ENCODE data around the gene A4GALT. TPM values are rescaled to one million over a fixed set of nuclear protein-coding genes. Genes with fewer than 3 reads are reported as not detected.

The A4GALT gene
- total and polyA plus RNA-seq, 2 donors (not counting 3 experiments of a cell fraction or from before 2014, with no cell fraction given), result 5.4 to 20.7 TPM

DNA sequence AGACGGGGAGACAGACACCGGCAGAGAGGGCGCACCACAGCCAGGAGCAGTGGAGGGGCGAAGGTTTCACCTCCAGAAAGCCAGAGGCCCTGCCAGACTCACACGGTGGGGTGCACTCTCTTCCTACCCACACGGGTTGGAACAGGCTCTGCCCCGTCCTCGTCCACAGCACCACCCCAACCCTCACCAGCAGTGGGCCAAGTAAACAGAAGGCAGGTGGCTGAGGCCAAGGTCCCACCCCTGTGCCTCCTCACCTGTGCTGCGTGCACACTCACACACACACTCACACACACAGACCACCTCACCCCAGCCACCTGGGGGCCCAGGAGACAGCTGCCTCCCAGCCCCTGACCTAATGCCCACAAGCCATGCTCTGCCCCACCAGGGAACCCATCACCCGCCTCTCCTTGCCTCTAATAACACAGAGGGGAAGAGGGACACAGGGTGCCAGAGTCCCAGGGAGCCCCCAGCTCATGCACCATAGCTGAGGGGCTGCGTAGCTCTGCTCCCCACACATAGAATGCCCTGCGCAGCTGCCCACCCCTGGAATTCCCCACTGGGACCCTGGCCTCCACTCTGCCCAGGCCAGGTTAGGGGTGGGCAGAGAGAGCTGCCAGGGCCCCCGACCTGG lies 74.6 kb downstream of the A4GALT start:
- Histone ChIP-seq H3K36me3 (ENCODE audit: control insufficient read depth in 2 of 2, extremely low read depth in 1 of 2, insufficient read depth in 2 of 2, low read length in 2 of 2) (no peaks in the 10 kb centered on the region), H3K9ac (replicated peaks; ENCODE audit: extremely low read depth, insufficient read depth, low read length) (no peak overlapping the region), H3K9me3 (replicated peaks; ENCODE audit: control insufficient read depth, insufficient read depth, low read length) (no peaks in the 10 kb centered on the region), H4K20me1 (replicated peaks; ENCODE audit: control insufficient read depth, extremely low read depth, insufficient read depth, low read length) (no peaks in the 10 kb centered on the region), H3K4me2 (ENCODE audit: insufficient read depth, low read length) (peak overlapping the region; percentile 40), H3K9me1 (replicated peaks; ENCODE audit: control insufficient read depth, extremely low read depth, insufficient read depth, low read length) (no peaks in the 10 kb centered on the region), H3K4me1 (ENCODE audit: control insufficient read depth, extremely low read depth, insufficient read depth, low read length) (peaks cover 42% of the 10 kb centered on the region), H3K27me3 (ENCODE audit: control insufficient read depth in 2 of 2, insufficient read depth in 2 of 2, low read length in 2 of 2) (no peaks in the 10 kb centered on the region), H3K27ac (ENCODE audit: insufficient read depth, low read depth, low read length) (peak overlapping the region; percentile 3), H3K79me2 (ENCODE audit: control insufficient read depth, insufficient read depth, low read length) (peaks cover 69% of the 10 kb centered on the region), H3K4me3 (replicated peaks in 1 of 3; ENCODE audit: insufficient read depth in 1 of 3, low read depth in 1 of 3, low read length in 3 of 3) (no peak overlapping the region), H2AFZ (ENCODE audit: low read depth, low read length) (no peak overlapping the region)
- no TSS peak for BruUV-seq (replicated peaks)
- intact Hi-C loops (cut with micrococcal nuclease) (no loop called here), dilution Hi-C loops (cut with MboI; ENCODE audit: extremely low pct_ligation_motif_present, low sequenced_read_pairs) (no loop called here)
- ChIA-PET CTCF (interaction anchor here (1.9 kb wide), 1 partner anchor 10 kb away, joined by 6 read pairs; no protein-coding TSS in a partner anchor), POLR2A (no interaction called here)
- DNase-seq (ENCODE audit: low read depth, low spot score) (no peak), FAIRE-seq (no peak)
- TF ChIP-seq JUN (IDR thresholded peaks at IDR 0.05; ENCODE audit: borderline replicate concordance, insufficient read depth, insufficient read length, low read depth) (no peak), POLR2AphosphoS5 (IDR thresholded peaks at IDR 0.05; ENCODE audit: insufficient read depth, low read depth, low read length) (no peak), GATA2 (IDR thresholded peaks at IDR 0.05; ENCODE audit: insufficient read depth, insufficient read length, low read depth, low read length) (no peak), EZH2 (IDR thresholded peaks at IDR 0.05; ENCODE audit: borderline replicate concordance, low read depth, low read length, severe bottlenecking) (no peak), MAX (IDR thresholded peaks at IDR 0.05; ENCODE audit: insufficient read depth, insufficient read length) (no peak), FOS (IDR thresholded peaks at IDR 0.05; ENCODE audit: borderline replicate concordance, insufficient read depth, low read length) (no peak), POLR2A (IDR thresholded peaks at IDR 0.05; ENCODE audit: low read depth, low read length) (no peak)
- TF ChIP-seq, protein P1, sequence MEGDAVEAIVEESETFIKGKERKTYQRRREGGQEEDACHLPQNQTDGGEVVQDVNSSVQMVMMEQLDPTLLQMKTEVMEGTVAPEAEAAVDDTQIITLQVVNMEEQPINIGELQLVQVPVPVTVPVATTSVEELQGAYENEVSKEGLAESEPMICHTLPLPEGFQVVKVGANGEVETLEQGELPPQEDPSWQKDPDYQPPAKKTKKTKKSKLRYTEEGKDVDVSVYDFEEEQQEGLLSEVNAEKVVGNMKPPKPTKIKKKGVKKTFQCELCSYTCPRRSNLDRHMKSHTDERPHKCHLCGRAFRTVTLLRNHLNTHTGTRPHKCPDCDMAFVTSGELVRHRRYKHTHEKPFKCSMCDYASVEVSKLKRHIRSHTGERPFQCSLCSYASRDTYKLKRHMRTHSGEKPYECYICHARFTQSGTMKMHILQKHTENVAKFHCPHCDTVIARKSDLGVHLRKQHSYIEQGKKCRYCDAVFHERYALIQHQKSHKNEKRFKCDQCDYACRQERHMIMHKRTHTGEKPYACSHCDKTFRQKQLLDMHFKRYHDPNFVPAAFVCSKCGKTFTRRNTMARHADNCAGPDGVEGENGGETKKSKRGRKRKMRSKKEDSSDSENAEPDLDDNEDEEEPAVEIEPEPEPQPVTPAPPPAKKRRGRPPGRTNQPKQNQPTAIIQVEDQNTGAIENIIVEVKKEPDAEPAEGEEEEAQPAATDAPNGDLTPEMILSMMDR (IDR thresholded peaks at IDR 0.05; ENCODE audit: extremely low read depth in 1 of 2, insufficient read depth in 1 of 2, low read depth in 1 of 2, low read length in 2 of 2), result no peak
